Fibroblast of mammary gland (primary cell): Measurements from ENCODE around the gene B3GNT2.
"Not testable (repeated sequence)": the region's sequence is repeated elsewhere in the genome, so short reads cannot be mapped to it uniquely, and the experiment has no call there.

Experiments
- DNase-seq: peaks from one replicate; pipeline ENCODE4 v3.0.0-alpha.2; 2010; ENCODE audit warnings: low read depth
- H3K4me3 ChIP-seq: 2 replicates; pipeline ENCODE4 v1.5.1; 2011; ENCODE audit warnings: low read depth, mild to moderate bottlenecking, low read length, moderate library complexity; ENCODE audit not compliant: control insufficient read depth
- CTCF ChIP-seq: conservative IDR thresholded peaks from 2 replicates; pipeline ENCODE4 v1.5.1; 2011; ENCODE audit warnings: low read depth, low read length, inconsistent platforms; ENCODE audit not compliant: control insufficient read depth, insufficient read depth

The B3GNT2 gene

GRCh38 chr2:62264186-62264585 is 68.3 kb downstream of the B3GNT2 start:
- TF ChIP-seq CTCF = no peak
- H3K4me3 ChIP-seq = no peak overlapping the region
- no peak for DNase-seq

GRCh38 chr2:62265106-62265505 is 69.2 kb downstream of the B3GNT2 start:
- H3K4me3 ChIP-seq = no peak overlapping the region
- peak; percentile 20 for DNase-seq
- TF ChIP-seq CTCF = no peak

GRCh38 chr2:62266433-62267038 is 70.6 kb downstream of the B3GNT2 start:
- peak; percentile 87 for DNase-seq
- H3K4me3 ChIP-seq = no peak overlapping the region
- no peak for TF ChIP-seq CTCF

- DNase-seq = peak; percentile 52
- no peak for TF ChIP-seq CTCF
- H3K4me3 ChIP-seq = no peak overlapping the region
These were observed 71.8 kb downstream of the B3GNT2 start for GRCh38 chr2:62267696-62268095.

- not testable (repeated sequence) for DNase-seq, H3K4me3 ChIP-seq
These were observed 72.8 kb downstream of the B3GNT2 start for GRCh38 chr2:62268681-62269188.

- no peak overlapping the region for H3K4me3 ChIP-seq
- no peak for TF ChIP-seq CTCF
- peak; percentile 16 for DNase-seq
These were observed 74.8 kb downstream of the B3GNT2 start for GRCh38 chr2:62270728-62271127.
